Calu3 (cell line): Measurements from ENCODE around the gene POM121. TPM values are rescaled to one million over a fixed set of nuclear protein-coding genes. Genes with fewer than 3 reads are reported as not detected.
"Not testable (repeated sequence)": the region's sequence is repeated elsewhere in the genome, so short reads cannot be mapped to it uniquely, and the experiment has no call there.

Experiments
- Bru-seq: library from RNA; stranded (reverse); fragments of 400-500 nt; gene quantifications from one replicate; lab custom pipeline; 2021; lab: Mats Ljungman, UMichigan
- BruChase-seq, 2 experiments: library from RNA; stranded (reverse); fragments of 400-500 nt; gene quantifications; one replicate each; lab custom pipeline; 2021; lab: Mats Ljungman, UMichigan
- BruUV-seq: library from RNA; stranded (reverse); fragments of 400-500 nt; replicated peaks from 2 replicates; lab custom pipeline; 2021; lab: Mats Ljungman, UMichigan
- CTCF ChIA-PET: fragments of 300-600 bp; sonication (Branson Sonifier 250); formaldehyde crosslinking; loops from one replicate; lab custom pipeline; 2022; ENCODE audit warnings: antibody characterized with exemption; lab: Charles Lee
- DNase-seq: peaks from one replicate; pipeline ENCODE4 v3.0.0; 2022
- H3K27ac Mint-ChIP-seq: one replicate; pipeline ENCODE4 v1.8.0; 2022; ENCODE audit warnings: mixed read lengths; ENCODE audit not compliant: unreplicated experiment
- H3K27me3 Mint-ChIP-seq: one replicate; pipeline ENCODE4 v1.8.0; 2022; ENCODE audit warnings: mixed read lengths; ENCODE audit not compliant: unreplicated experiment
- H3K36me3 Mint-ChIP-seq: one replicate; pipeline ENCODE4 v1.8.0; 2022; ENCODE audit warnings: mild to moderate bottlenecking, moderate library complexity, mixed read lengths; ENCODE audit not compliant: insufficient read depth, unreplicated experiment
- H3K4me1 Mint-ChIP-seq: one replicate; pipeline ENCODE4 v1.8.0; 2022; ENCODE audit warnings: mild to moderate bottlenecking, low read depth, mixed read lengths; ENCODE audit not compliant: unreplicated experiment
- H3K4me3 Mint-ChIP-seq: one replicate; pipeline ENCODE4 v1.8.0; 2022; ENCODE audit warnings: mild to moderate bottlenecking, low read depth, moderate library complexity, mixed read lengths; ENCODE audit not compliant: unreplicated experiment
- H3K9me3 Mint-ChIP-seq: one replicate; pipeline ENCODE4 v1.8.0; 2022; ENCODE audit warnings: low read depth, mixed read lengths; ENCODE audit not compliant: unreplicated experiment
- CTCF ChIP-seq: fragments of 200-600 bp; IDR thresholded peaks from one replicate; pipeline ENCODE4 v1.8.0; 2022; ENCODE audit warnings: antibody characterized with exemption; ENCODE audit not compliant: unreplicated experiment
- intact Hi-C: fragments of 100-400 bp; cut with micrococcal nuclease; formaldehyde crosslinking; loops from one replicate; pipeline ENCODE4 v1.10.0; 2022; ENCODE audit not compliant: unreplicated experiment
- long read RNA-seq: library from polyadenylated mRNA; stranded (forward); transcript quantifications from one replicate; pipeline ENCODE4 v2.0.0, GENCODE V29; 2022
- total RNA-seq: library from RNA; stranded (reverse); gene quantifications from 2 replicates; pipeline ENCODE4 v1.2.3, GENCODE V29; 2022

Gene POM121
- total RNA-seq (31.0 and 33.2 TPM in 2 replicates), Bru-seq, nascent RNA (percentile 80 among the genes with signal in this experiment), BruChase-seq, experiment 1, labeled RNA remaining after a 6-hour chase (percentile 78 among the genes with signal in this experiment), BruChase-seq, experiment 2, labeled RNA remaining after a 2-hour chase (percentile 76 among the genes with signal in this experiment)
- long read RNA-seq, partial matches to known transcripts = 8 of 16 reads
- long read RNA-seq, other reads (novel, unspliced or antisense) = 8 of 16 reads

DNA sequence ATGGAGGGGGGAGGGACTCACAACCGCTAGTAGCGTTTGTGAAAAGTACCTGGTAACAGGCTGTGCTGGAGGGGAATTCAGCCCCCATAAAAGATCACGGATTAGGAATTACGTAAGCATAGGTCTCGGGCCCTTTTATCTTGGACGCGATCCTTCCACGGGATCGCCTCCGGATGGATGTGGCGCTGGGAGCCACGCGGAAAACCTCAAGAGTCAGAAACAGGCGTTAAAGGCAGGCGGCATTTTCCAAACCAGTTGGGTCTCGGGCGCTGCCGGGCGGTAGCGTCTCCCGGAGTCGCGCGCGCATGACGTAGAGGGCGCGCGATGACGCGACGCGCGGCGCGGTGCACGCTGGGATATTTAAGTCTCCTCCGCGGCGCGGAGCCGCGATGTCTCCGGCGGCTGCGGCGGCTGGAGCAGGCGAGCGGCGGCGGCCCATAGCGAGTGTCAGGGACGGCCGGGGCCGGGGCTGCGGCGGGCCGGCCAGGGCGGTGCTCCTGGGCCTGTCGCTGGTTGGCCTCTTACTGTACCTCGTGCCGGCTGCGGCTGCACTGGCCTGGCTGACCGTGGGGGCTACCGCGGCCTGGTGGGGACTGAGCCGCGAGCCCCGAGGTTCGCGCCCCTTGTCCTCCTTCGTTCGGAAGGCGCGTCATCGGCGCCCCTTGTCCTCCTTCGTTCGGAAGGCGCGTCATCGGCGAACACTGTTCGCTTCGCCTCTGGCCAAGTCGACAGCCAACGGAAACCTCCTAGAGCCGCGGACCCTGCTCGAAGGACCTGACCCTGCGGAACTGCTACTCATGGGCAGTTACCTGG lies at the start of gene POM121:
TSS of gene POM121 (plus strand) at position 363 of the 813 bp plus-strand sequence. CDS start at position 390, 27 bp downstream.
- H3K27ac Mint-ChIP-seq = peak within 1 kb of the TSS; percentile 95
- CTCF ChIA-PET = no interaction called here
- H3K4me1 Mint-ChIP-seq = no peaks in the 10 kb centered on the region
- intact Hi-C loops = no loop called here
- H3K27me3 Mint-ChIP-seq = no peaks in the 10 kb centered on the region
- DNase-seq = peak; percentile 71
- peaks cover 46% of the 10 kb centered on the region for H3K36me3 Mint-ChIP-seq
- BruUV-seq = no TSS peak
- H3K4me3 Mint-ChIP-seq = peak within 1 kb of the TSS; percentile 86
- no peaks in the 10 kb centered on the region for H3K9me3 Mint-ChIP-seq
- TF ChIP-seq CTCF = no peak

DNA sequence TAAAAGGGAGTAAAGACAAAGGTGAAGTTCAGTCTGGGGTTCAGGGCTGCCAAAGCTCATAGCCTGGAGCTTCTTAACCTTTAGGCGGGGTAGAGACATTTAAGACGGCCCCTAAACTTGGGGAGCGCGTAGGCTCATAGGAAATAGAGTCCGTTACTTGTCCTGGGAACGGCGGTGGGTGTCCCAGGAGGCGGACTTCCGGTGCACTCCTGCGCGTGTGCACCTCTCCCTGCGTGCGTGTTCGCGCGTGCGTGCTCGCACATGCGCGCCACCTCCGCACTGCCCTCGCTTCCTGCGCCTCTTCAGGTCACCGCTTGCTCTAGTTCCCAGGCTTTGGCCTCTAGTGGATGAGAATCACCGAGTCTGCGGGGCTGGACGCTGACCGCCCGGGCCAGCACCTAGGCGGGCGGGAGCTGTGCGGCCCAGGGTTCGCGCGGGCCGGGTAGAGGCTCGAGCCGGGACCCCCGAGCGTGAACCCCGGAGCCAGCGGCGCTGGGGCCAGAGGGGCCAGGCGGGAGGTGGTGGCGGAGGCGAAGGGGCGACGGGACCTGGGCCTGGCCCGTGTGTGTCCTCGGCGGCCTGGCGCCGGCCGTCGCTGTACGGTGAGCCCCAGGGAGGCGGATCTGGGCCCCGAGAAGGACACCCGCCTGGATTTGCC lies 45.7 kb upstream of the POM121 start:
- H3K4me1 Mint-ChIP-seq, H3K27ac Mint-ChIP-seq, BruUV-seq, H3K27me3 Mint-ChIP-seq, CTCF ChIA-PET, H3K9me3 Mint-ChIP-seq, intact Hi-C loops: not testable (repeated sequence)
- Mint-ChIP-seq H3K36me3 (peaks cover 22% of the 10 kb centered on the region), H3K4me3 (peak overlapping the region; percentile 95)
- DNase-seq = peak; percentile 67

- H3K27me3 Mint-ChIP-seq, CTCF ChIA-PET, BruUV-seq, intact Hi-C loops, H3K4me1 Mint-ChIP-seq, H3K9me3 Mint-ChIP-seq: not testable (repeated sequence)
- peaks cover 22% of the 10 kb centered on the region for H3K36me3 Mint-ChIP-seq
- peak overlapping the region; percentile 95 for H3K4me3 Mint-ChIP-seq
- H3K27ac Mint-ChIP-seq = peak overlapping the region; percentile 82
- DNase-seq = peak; percentile 15
These were observed 45.1 kb upstream of the POM121 start for GRCh38 chr7:72879737-72880215.

GRCh38 chr7:72891750-72892149 lies 33.1 kb upstream of the POM121 start:
- H3K27me3 Mint-ChIP-seq, H3K27ac Mint-ChIP-seq, H3K4me3 Mint-ChIP-seq, intact Hi-C loops, DNase-seq, H3K4me1 Mint-ChIP-seq, BruUV-seq, H3K36me3 Mint-ChIP-seq, CTCF ChIA-PET, H3K9me3 Mint-ChIP-seq: not testable (repeated sequence)

GRCh38 chr7:72904740-72905139 lies 20.2 kb upstream of the POM121 start:
- intact Hi-C loops, BruUV-seq, CTCF ChIA-PET, H3K4me1 Mint-ChIP-seq, H3K9me3 Mint-ChIP-seq, DNase-seq, H3K4me3 Mint-ChIP-seq, H3K27me3 Mint-ChIP-seq, H3K27ac Mint-ChIP-seq: not testable (repeated sequence)
- peaks cover 14% of the 10 kb centered on the region for H3K36me3 Mint-ChIP-seq

- H3K36me3 Mint-ChIP-seq, H3K9me3 Mint-ChIP-seq, CTCF ChIA-PET, intact Hi-C loops, H3K27me3 Mint-ChIP-seq, H3K4me1 Mint-ChIP-seq, H3K27ac Mint-ChIP-seq, DNase-seq, H3K4me3 Mint-ChIP-seq, BruUV-seq: not testable (repeated sequence)
These were observed 16.5 kb upstream of the POM121 start for GRCh38 chr7:72908422-72908821.

DNA sequence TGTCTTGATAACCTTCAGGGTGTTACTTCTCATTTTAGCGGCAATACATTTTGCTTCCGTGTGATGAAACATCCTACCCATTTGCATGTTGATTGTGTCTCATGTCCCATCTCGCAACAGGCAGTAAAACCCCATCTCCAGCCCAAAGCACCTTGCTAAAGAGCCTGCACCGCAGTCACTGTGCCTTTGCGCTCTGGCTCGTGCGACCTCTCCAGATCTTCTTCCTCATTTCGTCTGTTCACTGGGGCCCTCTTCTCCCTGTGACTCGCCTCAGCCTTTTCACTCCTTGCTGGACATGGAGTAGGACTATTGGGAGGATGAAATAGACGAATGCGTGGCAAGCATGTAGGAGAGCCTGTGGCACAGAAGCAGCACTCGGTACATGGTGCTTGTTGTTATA lies 13.5 kb upstream of the POM121 start:
- H3K27ac Mint-ChIP-seq, CTCF ChIA-PET, BruUV-seq, H3K4me3 Mint-ChIP-seq, DNase-seq, H3K27me3 Mint-ChIP-seq, H3K9me3 Mint-ChIP-seq, H3K4me1 Mint-ChIP-seq: not testable (repeated sequence)
- H3K36me3 Mint-ChIP-seq = peaks cover 14% of the 10 kb centered on the region
- intact Hi-C loops = loop anchor here (10.0 kb wide), 1 partner anchor 87 kb away; the partner anchor contains the start of gene TYW1B

- CTCF ChIA-PET, H3K9me3 Mint-ChIP-seq, H3K27ac Mint-ChIP-seq, H3K4me3 Mint-ChIP-seq, H3K27me3 Mint-ChIP-seq, DNase-seq, BruUV-seq, H3K4me1 Mint-ChIP-seq: not testable (repeated sequence)
- intact Hi-C loops = loop anchor here (10.0 kb wide), 1 partner anchor 89 kb away; the partner anchor contains the start of gene TYW1B
- peaks cover 14% of the 10 kb centered on the region for H3K36me3 Mint-ChIP-seq
These were observed 11.1 kb upstream of the POM121 start for GRCh38 chr7:72913750-72914149.
